Erythroblast (primary cell): ENCODE measurements around the gene CASP2.

Source experiments
- GATA1 ChIP-seq: IDR thresholded peaks from 2 replicates; pipeline ENCODE4 v1.6.1; 2011; ENCODE audit warnings: low read depth, mild to moderate bottlenecking, control low read depth, low read length, moderate library complexity
- POLR2A ChIP-seq: IDR thresholded peaks from 2 replicates; pipeline ENCODE4 v1.6.1; 2011; ENCODE audit warnings: mild to moderate bottlenecking, low read length

- no peak for TF ChIP-seq POLR2A
- no peak for TF ChIP-seq GATA1
Measured at GRCh38 chr7:143255564-143255963, 32.6 kb upstream of the CASP2 start.
